GM19328 (cell line): ENCODE data around the gene PDZD7.
"Not testable (repeated sequence)": the region's sequence is repeated elsewhere in the genome, so short reads cannot be mapped to it uniquely, and the experiment has no call there.

Experiments used
- ATAC-seq: cut with Tn5 transposase; IDR thresholded peaks from one replicate; pipeline ENCODE4 v1.9.1; 2021; ENCODE audit warnings: mild to moderate bottlenecking, moderate library complexity; ENCODE audit not compliant: unreplicated experiment

The PDZD7 gene

GRCh38 chr10:100986623-100986951 is 44.3 kb downstream of the PDZD7 start:
- no peak for ATAC-seq

GRCh38 chr10:100985336-100985735 is 45.6 kb downstream of the PDZD7 start:
- ATAC-seq = no peak

GRCh38 chr10:100984672-100985177 is 46.2 kb downstream of the PDZD7 start:
- no peak for ATAC-seq

- no peak for ATAC-seq
Measured at GRCh38 chr10:100983868-100984671, 46.9 kb downstream of the PDZD7 start.

GRCh38 chr10:100982916-100983830 is 47.8 kb downstream of the PDZD7 start:
- ATAC-seq = no peak

- no peak for ATAC-seq
Measured at GRCh38 chr10:100981178-100981772, 49.7 kb downstream of the PDZD7 start.

- ATAC-seq = no peak
Measured at GRCh38 chr10:100980711-100981110, 50.2 kb downstream of the PDZD7 start.

GRCh38 chr10:100980311-100980710 is 50.6 kb downstream of the PDZD7 start:
- no peak for ATAC-seq

GRCh38 chr10:100979791-100980272 is 51.1 kb downstream of the PDZD7 start:
- no peak for ATAC-seq

- no peak for ATAC-seq
Measured at GRCh38 chr10:100978901-100979195, 52.1 kb downstream of the PDZD7 start.

- no peak for ATAC-seq
Measured at GRCh38 chr10:100978121-100978900, 52.6 kb downstream of the PDZD7 start.

- ATAC-seq = no peak
Measured at GRCh38 chr10:100977436-100977835, 53.5 kb downstream of the PDZD7 start.

- ATAC-seq = no peak
Measured at GRCh38 chr10:100976906-100977305, 54.0 kb downstream of the PDZD7 start.

GRCh38 chr10:100975397-100975796 is 55.5 kb downstream of the PDZD7 start:
- ATAC-seq = not testable (repeated sequence)

GRCh38 chr10:100972904-100973535 is 57.9 kb downstream of the PDZD7 start:
- no peak for ATAC-seq

- ATAC-seq = no peak
Measured at GRCh38 chr10:100972115-100972903, 58.6 kb downstream of the PDZD7 start.

GRCh38 chr10:100970914-100971811 is 59.8 kb downstream of the PDZD7 start:
- no peak for ATAC-seq
